Keratinocyte (primary cell): ENCODE results near the gene TSR3. TPM values are rescaled to one million over a fixed set of nuclear protein-coding genes. Genes with fewer than 3 reads are reported as not detected.

Experiments
- DNase-seq: peaks from one replicate; pipeline ENCODE4 v3.0.0-alpha.2; 2011; ENCODE audit warnings: low read depth, missing footprints, low spot score
- FAIRE-seq: peaks from 2 replicates; lab custom pipeline; 2011; peaks lifted over from hg19 to GRCh38; lab: Jason Lieb, UNC
- H2AFZ ChIP-seq: 2 replicates; pipeline ENCODE4 v1.6.0; 2012; ENCODE audit warnings: low read length, control low read depth, inconsistent platforms; ENCODE audit not compliant: control insufficient read depth
- H3K27ac ChIP-seq: 2 replicates; pipeline ENCODE4 v1.5.1; 2011; ENCODE audit warnings: low read length; ENCODE audit not compliant: control insufficient read depth, insufficient read depth
- H3K27me3 ChIP-seq: 3 replicates; pipeline ENCODE4 v1.6.0; 2011; ENCODE audit warnings: low read length; ENCODE audit not compliant: control insufficient read depth, insufficient read depth; ENCODE audit errors: extremely low read depth
- H3K36me3 ChIP-seq, 2 experiments: 2 replicates in 1 of 2; 3 replicates in 1 of 2; pipeline ENCODE4 v1.5.1; 2011; ENCODE audit warnings: low read length in 2 of 2, mild to moderate bottlenecking in 1 of 2; ENCODE audit not compliant: control insufficient read depth in 2 of 2, insufficient read depth in 2 of 2; ENCODE audit errors: extremely low read depth in 1 of 2
- H3K4me1 ChIP-seq: 3 replicates; pipeline ENCODE4 v1.5.1; 2011; ENCODE audit warnings: low read length; ENCODE audit not compliant: control insufficient read depth, insufficient read depth; ENCODE audit errors: extremely low read depth
- H3K4me2 ChIP-seq: 3 replicates; pipeline ENCODE4 v1.6.0; 2011; ENCODE audit warnings: low read depth, low read length; ENCODE audit not compliant: control insufficient read depth, insufficient read depth; ENCODE audit errors: extremely low read depth
- H3K4me3 ChIP-seq, 3 experiments: fragments of 200-600 bp in 1 of 3; sonication (generic) in 1 of 3; 2 replicates in 2 of 3; 3 replicates in 1 of 3; pipeline ENCODE4 v1.5.1; 2011 to 2016; ENCODE audit warnings: low read length in 3 of 3, mild to moderate bottlenecking in 3 of 3, control low read depth in 2 of 3, inconsistent platforms in 1 of 3, low read depth in 1 of 3, mixed read lengths in 1 of 3, mixed run types in 1 of 3, moderate library complexity in 1 of 3; ENCODE audit not compliant: control insufficient read depth in 2 of 3, insufficient read depth in 2 of 3; ENCODE audit errors: extremely low read depth in 1 of 3
- H3K79me2 ChIP-seq: 2 replicates; pipeline ENCODE4 v1.6.0; 2012; ENCODE audit warnings: low read length; ENCODE audit not compliant: control insufficient read depth, insufficient read depth
- H3K9ac ChIP-seq: 3 replicates; pipeline ENCODE4 v1.6.0; 2011; ENCODE audit warnings: low read length; ENCODE audit not compliant: control insufficient read depth, insufficient read depth; ENCODE audit errors: extremely low read depth
- H3K9me1 ChIP-seq: 3 replicates; pipeline ENCODE4 v1.6.0; 2011; ENCODE audit warnings: low read length; ENCODE audit not compliant: control insufficient read depth, insufficient read depth; ENCODE audit errors: extremely low read depth
- H3K9me3 ChIP-seq: 2 replicates; pipeline ENCODE4 v1.5.1; 2012; ENCODE audit warnings: low read depth, low read length; ENCODE audit not compliant: control insufficient read depth
- H4K20me1 ChIP-seq: 3 replicates; pipeline ENCODE4 v1.6.0; 2011; ENCODE audit warnings: low read length; ENCODE audit not compliant: control insufficient read depth, insufficient read depth; ENCODE audit errors: extremely low read depth
- EZH2 ChIP-seq: IDR thresholded peaks from one replicate; pipeline ENCODE4 v1.6.1; 2012; ENCODE audit warnings: inconsistent platforms, mild to moderate bottlenecking, low read length, moderate library complexity
- dilution Hi-C: fragments of 300-500 bp; cut with MboI; formaldehyde crosslinking; loops from one replicate; pipeline ENCODE4 v1.7.0; 2020; ENCODE audit warnings: low sequenced_read_pairs; ENCODE audit not compliant: extremely low pct_ligation_motif_present
- polyA plus RNA-seq, 5 experiments: library from polyadenylated mRNA; depleted of rRNA in 3 of 5; stranded (reverse) in 3 of 5; stranded (forward) in 1 of 5; unstranded in 1 of 5; fragments of >200 nt; gene quantifications; 1 replicate in 1 of 5; 2 replicates in 3 of 5; 3 replicates in 1 of 5; pipeline versions ENCODE4 v1.2.1 to v1.2.3, GENCODE V29; 2011 to 2012; ENCODE audit warnings: missing spikeins in 2 of 5, low read depth in 1 of 5, low replicate concordance in 1 of 5
- TF ChIP-seq, protein P1 (sequence below), 3 experiments: IDR thresholded peaks in 1 of 3; conservative IDR thresholded peaks in 1 of 3; optimal IDR thresholded peaks in 1 of 3; 2 replicates in 2 of 3; 3 replicates in 1 of 3; pipeline versions ENCODE3 to v1.5.1; 2011; ENCODE audit warnings: low read length in 3 of 3, mild to moderate bottlenecking in 3 of 3, moderate library complexity in 2 of 3, control low read depth in 1 of 3, inconsistent platforms in 1 of 3; ENCODE audit not compliant: insufficient read depth in 2 of 3; ENCODE audit errors: extremely low read depth in 1 of 3

The TSR3 gene
- polyA plus RNA-seq, 1 donor (not counting 4 experiments of a cell fraction or from before 2014, with no cell fraction given): 33.0 TPM

DNA sequence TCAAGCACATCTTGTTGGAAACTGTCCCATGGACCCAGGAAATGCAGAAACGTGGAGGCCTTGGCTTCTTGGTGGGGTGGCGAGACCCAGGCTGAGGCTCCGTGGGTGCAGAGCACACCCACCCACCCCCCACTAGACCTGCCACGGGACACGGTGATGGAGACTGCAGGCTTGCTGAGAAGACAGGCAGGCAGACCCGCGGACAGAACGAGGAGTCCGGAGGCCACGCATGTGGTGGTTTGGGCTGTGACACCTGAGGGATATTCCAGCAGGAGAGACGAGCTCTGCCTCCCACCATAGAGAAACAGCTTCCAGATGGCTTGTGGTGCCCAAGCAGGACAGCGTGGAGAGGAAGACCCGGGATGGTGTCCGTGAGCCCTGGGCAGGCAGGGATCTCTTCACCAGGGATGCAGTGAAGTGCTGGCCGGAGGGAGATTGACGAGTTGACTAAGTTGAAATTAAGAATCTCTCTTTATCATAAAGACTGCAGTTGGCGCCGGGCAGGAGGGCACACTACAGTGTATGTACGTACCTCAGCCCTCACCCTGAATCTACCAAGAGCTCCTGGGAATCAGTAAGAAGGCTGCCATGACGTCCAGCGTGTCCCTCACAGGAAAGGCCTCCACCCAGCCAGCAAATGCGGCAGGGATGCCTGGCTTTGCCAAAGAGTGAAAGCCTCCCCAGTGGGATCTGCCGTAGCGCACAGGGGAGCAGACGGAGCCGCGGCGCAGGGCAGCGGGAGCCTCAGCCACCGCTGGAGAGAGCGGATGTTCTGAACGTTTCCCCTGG, 34.0 kb downstream of the TSR3 start:
- Histone ChIP-seq H3K9ac (no peak overlapping the region), H3K9me3 (no peaks in the 10 kb centered on the region), H2AFZ (no peak overlapping the region), H3K27me3 (no peaks in the 10 kb centered on the region), H3K4me1 (no peaks in the 10 kb centered on the region), H3K4me3 (no peak overlapping the region), H3K36me3 (peaks cover 45 to 58% of the 10 kb centered on the region in 2 experiments), H3K27ac (no peak overlapping the region), H3K9me1 (no peaks in the 10 kb centered on the region), H3K4me2 (no peak overlapping the region), H4K20me1 (peaks cover 9% of the 10 kb centered on the region), H3K79me2 (peaks cover 63% of the 10 kb centered on the region)
- no peak for DNase-seq
- TF ChIP-seq, protein P1, sequence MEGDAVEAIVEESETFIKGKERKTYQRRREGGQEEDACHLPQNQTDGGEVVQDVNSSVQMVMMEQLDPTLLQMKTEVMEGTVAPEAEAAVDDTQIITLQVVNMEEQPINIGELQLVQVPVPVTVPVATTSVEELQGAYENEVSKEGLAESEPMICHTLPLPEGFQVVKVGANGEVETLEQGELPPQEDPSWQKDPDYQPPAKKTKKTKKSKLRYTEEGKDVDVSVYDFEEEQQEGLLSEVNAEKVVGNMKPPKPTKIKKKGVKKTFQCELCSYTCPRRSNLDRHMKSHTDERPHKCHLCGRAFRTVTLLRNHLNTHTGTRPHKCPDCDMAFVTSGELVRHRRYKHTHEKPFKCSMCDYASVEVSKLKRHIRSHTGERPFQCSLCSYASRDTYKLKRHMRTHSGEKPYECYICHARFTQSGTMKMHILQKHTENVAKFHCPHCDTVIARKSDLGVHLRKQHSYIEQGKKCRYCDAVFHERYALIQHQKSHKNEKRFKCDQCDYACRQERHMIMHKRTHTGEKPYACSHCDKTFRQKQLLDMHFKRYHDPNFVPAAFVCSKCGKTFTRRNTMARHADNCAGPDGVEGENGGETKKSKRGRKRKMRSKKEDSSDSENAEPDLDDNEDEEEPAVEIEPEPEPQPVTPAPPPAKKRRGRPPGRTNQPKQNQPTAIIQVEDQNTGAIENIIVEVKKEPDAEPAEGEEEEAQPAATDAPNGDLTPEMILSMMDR (optimal IDR thresholded peaks at IDR 0.05 in 1 of 3, IDR thresholded peaks at IDR 0.05 in 1 of 3, conservative IDR thresholded peaks at IDR 0.05 in 1 of 3; ENCODE audit: extremely low read depth in 1 of 3, insufficient read depth in 2 of 3, low read length in 3 of 3): no peak
- no peak for TF ChIP-seq EZH2
- no peak for FAIRE-seq
- dilution Hi-C loops: no loop called here

DNA sequence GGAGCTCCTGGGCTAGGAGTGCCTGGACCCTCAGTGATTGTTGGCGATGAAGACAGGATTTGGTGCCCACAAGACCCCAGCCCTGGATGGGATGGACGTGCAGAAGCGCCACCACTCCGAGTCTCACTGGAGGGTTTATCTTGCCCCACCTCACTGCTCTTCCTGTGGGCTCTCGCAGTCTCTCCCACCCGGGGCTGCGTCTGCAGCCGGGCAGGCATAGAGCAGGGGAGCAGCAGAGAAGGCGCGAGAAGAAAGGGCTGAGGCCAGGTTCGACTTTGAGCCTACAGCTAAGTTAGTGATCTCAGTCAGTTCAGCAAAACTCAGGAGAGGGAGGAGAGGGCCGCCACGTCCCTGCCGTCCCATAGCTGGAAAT, 35.7 kb downstream of the TSR3 start:
- H2AFZ ChIP-seq: no peak overlapping the region
- H3K9me3 ChIP-seq: no peaks in the 10 kb centered on the region
- TF ChIP-seq EZH2: no peak
- TF ChIP-seq, protein P1 (optimal IDR thresholded peaks at IDR 0.05 in 1 of 3, IDR thresholded peaks at IDR 0.05 in 1 of 3, conservative IDR thresholded peaks at IDR 0.05 in 1 of 3; ENCODE audit: extremely low read depth in 1 of 3, insufficient read depth in 2 of 3, low read length in 3 of 3): no peak
- DNase-seq (no peak), FAIRE-seq (no peak)
- H3K79me2 ChIP-seq: peaks cover 80% of the 10 kb centered on the region
- H3K36me3 ChIP-seq: peaks cover 38 to 67% of the 10 kb centered on the region in 2 experiments
- H3K4me3 ChIP-seq: no peak overlapping the region
- dilution Hi-C loops: no loop called here
- peaks cover 12% of the 10 kb centered on the region for H3K4me1 ChIP-seq
- no peaks in the 10 kb centered on the region for H3K9me1 ChIP-seq
- H3K9ac ChIP-seq: no peak overlapping the region
- H3K4me2 ChIP-seq: no peak overlapping the region
- H3K27me3 ChIP-seq: no peaks in the 10 kb centered on the region
- H4K20me1 ChIP-seq: peaks cover 25% of the 10 kb centered on the region
- H3K27ac ChIP-seq: no peak overlapping the region
